ENCODE data around the gene ZNRF1. TPM values are rescaled to one million over a fixed set of nuclear protein-coding genes. Genes with fewer than 3 reads are reported as not detected.

Gene ZNRF1
- total and polyA plus RNA-seq, 2 of the 8 experiments (the other 6 are each of a cell fraction or from before 2014, with no cell fraction given): 33.5 to 52.9 TPM

- TF ChIP-seq CHD7 (IDR thresholded peaks at IDR 0.05; ENCODE audit: insufficient replicate concordance, low read length) (no peak), BACH1 (IDR thresholded peaks at IDR 0.05; ENCODE audit: low read length) (no peak), ASH2L (IDR thresholded peaks at IDR 0.05; ENCODE audit: low read length) (no peak)
These were observed 74.9 kb downstream of the ZNRF1 start (continued) for GRCh38 chr16:75073545-75074303.

Measured in H1 (cell line).